GM18511 (cell line): ENCODE results near the gene KCNG1.

Experiments used
- ATAC-seq: cut with Tn5 transposase; IDR thresholded peaks from one replicate; pipeline ENCODE4 v1.9.1; 2021; ENCODE audit warnings: mild to moderate bottlenecking, moderate library complexity; ENCODE audit not compliant: unreplicated experiment

Gene KCNG1

GRCh38 chr20:51013577-51014330 lies 9.2 kb downstream of the KCNG1 start:
- ATAC-seq: no peak

- no peak for ATAC-seq
Measured at GRCh38 chr20:51012357-51012756, 10.6 kb downstream of the KCNG1 start.

- no peak for ATAC-seq
Measured at GRCh38 chr20:51011479-51011878, 11.4 kb downstream of the KCNG1 start.

- ATAC-seq: no peak
Measured at GRCh38 chr20:51010932-51011331, 12.0 kb downstream of the KCNG1 start.

- ATAC-seq: no peak
Measured at GRCh38 chr20:51010043-51010365, 12.9 kb downstream of the KCNG1 start.

GRCh38 chr20:51009303-51010042 lies 13.4 kb downstream of the KCNG1 start:
- ATAC-seq: no peak

- ATAC-seq: no peak
Measured at GRCh38 chr20:51008718-51009117, 14.2 kb downstream of the KCNG1 start.

- ATAC-seq: no peak
Measured at GRCh38 chr20:51005214-51005613, 17.7 kb downstream of the KCNG1 start.

- ATAC-seq: no peak
Measured at GRCh38 chr20:51004781-51005180, 18.1 kb downstream of the KCNG1 start.

GRCh38 chr20:51004305-51004727 lies 18.6 kb downstream of the KCNG1 start:
- ATAC-seq: no peak

GRCh38 chr20:51003753-51004152 lies 19.2 kb downstream of the KCNG1 start:
- ATAC-seq: no peak

GRCh38 chr20:51002633-51003032 lies 20.3 kb downstream of the KCNG1 start:
- ATAC-seq: no peak

GRCh38 chr20:51001430-51002265 lies 21.3 kb downstream of the KCNG1 start:
- ATAC-seq: no peak

- no peak for ATAC-seq
Measured at GRCh38 chr20:50999355-50999754, 23.6 kb downstream of the KCNG1 start.

- ATAC-seq: no peak
Measured at GRCh38 chr20:50996901-50997865, 25.7 kb downstream of the KCNG1 start.

GRCh38 chr20:50995506-50995905 lies 27.4 kb downstream of the KCNG1 start:
- no peak for ATAC-seq

- no peak for ATAC-seq
Measured at GRCh38 chr20:50993876-50994275, 29.0 kb downstream of the KCNG1 start.

GRCh38 chr20:50992733-50993457 lies 30.0 kb downstream of the KCNG1 start:
- ATAC-seq: peak; percentile 58

GRCh38 chr20:50992336-50992732 lies 30.6 kb downstream of the KCNG1 start:
- no peak for ATAC-seq

GRCh38 chr20:50991076-50991475 lies 31.8 kb downstream of the KCNG1 start:
- ATAC-seq: no peak
